Measurements from ENCODE around the gene DHRS11.
A peak's percentile ranks its signal among the peaks of the same experiment; 100 is the strongest.

DNA sequence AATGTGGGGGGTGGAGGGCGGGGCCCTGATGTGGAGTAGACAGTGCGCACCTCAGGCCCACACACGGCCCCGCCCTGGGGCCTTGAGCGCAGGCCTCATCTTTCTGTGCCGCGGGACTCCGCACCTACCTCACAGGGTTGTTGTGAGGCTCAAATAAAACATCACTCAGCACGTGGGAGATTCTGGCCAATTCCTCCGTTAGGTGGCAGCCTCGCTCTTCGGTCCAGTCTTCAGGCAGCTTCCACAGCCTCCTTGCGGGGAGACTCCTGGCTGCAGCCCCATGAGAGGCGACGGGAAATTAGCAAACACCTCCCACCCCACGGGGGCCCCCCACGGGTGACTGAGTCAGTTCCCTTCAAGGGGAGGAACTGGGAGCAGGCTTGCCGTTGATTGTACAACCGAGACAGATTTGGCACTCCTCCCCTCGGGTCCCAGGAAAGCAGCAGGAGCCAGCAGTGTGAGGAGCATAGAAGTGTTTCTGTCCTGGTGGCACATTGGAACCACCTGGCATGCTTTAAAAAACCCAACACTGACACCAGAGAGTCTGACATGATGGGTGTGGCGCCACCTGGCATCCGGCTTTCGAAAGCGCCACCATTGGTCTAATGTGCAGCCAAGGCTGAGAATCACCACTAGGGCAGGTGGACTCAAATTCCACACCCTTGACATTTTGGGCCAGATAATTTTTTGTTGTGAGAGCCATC, 17.3 kb downstream of the DHRS11 start:
- TF ChIP-seq, protein P1, sequence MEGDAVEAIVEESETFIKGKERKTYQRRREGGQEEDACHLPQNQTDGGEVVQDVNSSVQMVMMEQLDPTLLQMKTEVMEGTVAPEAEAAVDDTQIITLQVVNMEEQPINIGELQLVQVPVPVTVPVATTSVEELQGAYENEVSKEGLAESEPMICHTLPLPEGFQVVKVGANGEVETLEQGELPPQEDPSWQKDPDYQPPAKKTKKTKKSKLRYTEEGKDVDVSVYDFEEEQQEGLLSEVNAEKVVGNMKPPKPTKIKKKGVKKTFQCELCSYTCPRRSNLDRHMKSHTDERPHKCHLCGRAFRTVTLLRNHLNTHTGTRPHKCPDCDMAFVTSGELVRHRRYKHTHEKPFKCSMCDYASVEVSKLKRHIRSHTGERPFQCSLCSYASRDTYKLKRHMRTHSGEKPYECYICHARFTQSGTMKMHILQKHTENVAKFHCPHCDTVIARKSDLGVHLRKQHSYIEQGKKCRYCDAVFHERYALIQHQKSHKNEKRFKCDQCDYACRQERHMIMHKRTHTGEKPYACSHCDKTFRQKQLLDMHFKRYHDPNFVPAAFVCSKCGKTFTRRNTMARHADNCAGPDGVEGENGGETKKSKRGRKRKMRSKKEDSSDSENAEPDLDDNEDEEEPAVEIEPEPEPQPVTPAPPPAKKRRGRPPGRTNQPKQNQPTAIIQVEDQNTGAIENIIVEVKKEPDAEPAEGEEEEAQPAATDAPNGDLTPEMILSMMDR (IDR thresholded peaks at IDR 0.05) = peak; percentile 26 to 46 (median 29)
- no peak for TF ChIP-seq POLR2A (IDR thresholded peaks at IDR 0.05)
